ENCODE data around the gene RNF44. TPM values are rescaled to one million over a fixed set of nuclear protein-coding genes. Genes with fewer than 3 reads are reported as not detected.
"Not testable (repeated sequence)": the region's sequence is repeated elsewhere in the genome, so short reads cannot be mapped to it uniquely, and the experiment has no call there.

Gene RNF44
- total and polyA plus RNA-seq, 4 donors, result 15.3 to 40.5 (median 25.5) TPM

GRCh38 chr5:176490301-176490700 lies 46.9 kb downstream of the RNF44 start:
- H3K36me3 ChIP-seq (ENCODE audit: control insufficient read depth in 4 of 4, insufficient read depth in 4 of 4, low read length in 4 of 4), result peaks cover 33 to 56% (median 49%) of the 10 kb centered on the region in 4 donors
- DNase-seq (peak in 1 of 3 donors; percentile 8), ATAC-seq (ENCODE audit: insufficient read depth, low FRiP score) (no peak)
- H3K4me3 ChIP-seq, result no peak overlapping the region
- WGBS, 2 donors, result 97 to 100% methylated on average over 1 of the region's 1 CpG
- no peaks in the 10 kb centered on the region for H3K9me3 ChIP-seq (ENCODE audit: control insufficient read depth in 4 of 4, insufficient read depth in 3 of 4, low read length in 3 of 4)
- H3K27ac ChIP-seq (ENCODE audit: low read depth in 1 of 2, low read length in 1 of 2), result no peak overlapping the region
- no peak for TF ChIP-seq CTCF (IDR thresholded peaks at IDR 0.05; ENCODE audit: control extremely low read depth, extremely low read depth)
- no peak overlapping the region for H3K9ac ChIP-seq (ENCODE audit: insufficient read depth in 1 of 2, low read length in 2 of 2)
- peaks cover 0 to 6% (median 0%) of the 10 kb centered on the region in 5 donors for H3K4me1 ChIP-seq (ENCODE audit: control insufficient read depth in 5 of 5, insufficient read depth in 5 of 5, low read length in 5 of 5)
- H3K27me3 ChIP-seq (ENCODE audit: control insufficient read depth in 3 of 3, insufficient read depth in 3 of 3, low read length in 2 of 3), result no peaks in the 10 kb centered on the region

GRCh38 chr5:176489077-176489476 lies 48.1 kb downstream of the RNF44 start:
- H3K4me3 ChIP-seq, result no peak overlapping the region
- H3K36me3 ChIP-seq (ENCODE audit: control insufficient read depth in 4 of 4, insufficient read depth in 4 of 4, low read length in 4 of 4), result peaks cover 31 to 47% (median 41%) of the 10 kb centered on the region in 4 donors
- WGBS, 2 donors, result 92 to 97% methylated on average over 1 of the region's 1 CpG
- ATAC-seq (ENCODE audit: insufficient read depth, low FRiP score) (no peak), DNase-seq (no peak)
- no peak for TF ChIP-seq CTCF (IDR thresholded peaks at IDR 0.05; ENCODE audit: control extremely low read depth, extremely low read depth)
- H3K4me1 ChIP-seq (ENCODE audit: control insufficient read depth in 5 of 5, insufficient read depth in 5 of 5, low read length in 5 of 5), result peaks cover 0 to 6% (median 0%) of the 10 kb centered on the region in 5 donors
- H3K27ac ChIP-seq (ENCODE audit: low read depth in 1 of 2, low read length in 1 of 2), result no peak overlapping the region
- H3K27me3 ChIP-seq (ENCODE audit: control insufficient read depth in 3 of 3, insufficient read depth in 3 of 3, low read length in 2 of 3), result no peaks in the 10 kb centered on the region
- H3K9me3 ChIP-seq (ENCODE audit: control insufficient read depth in 4 of 4, insufficient read depth in 3 of 4, low read length in 3 of 4), result no peaks in the 10 kb centered on the region
- H3K9ac ChIP-seq (ENCODE audit: insufficient read depth in 1 of 2, low read length in 2 of 2), result no peak overlapping the region

- ATAC-seq (ENCODE audit: insufficient read depth, low FRiP score); DNase-seq; H3K27ac ChIP-seq (ENCODE audit: low read depth in 1 of 2, low read length in 1 of 2); H3K27me3 ChIP-seq (ENCODE audit: control insufficient read depth in 3 of 3, insufficient read depth in 3 of 3, low read length in 2 of 3); H3K9me3 ChIP-seq (ENCODE audit: control insufficient read depth in 4 of 4, insufficient read depth in 3 of 4, low read length in 3 of 4); H3K4me1 ChIP-seq (ENCODE audit: control insufficient read depth in 5 of 5, insufficient read depth in 5 of 5, low read length in 5 of 5); H3K9ac ChIP-seq (ENCODE audit: insufficient read depth in 1 of 2, low read length in 2 of 2); H3K4me3 ChIP-seq: not testable (repeated sequence)
- peaks cover 18 to 34% (median 22%) of the 10 kb centered on the region in 4 donors for H3K36me3 ChIP-seq (ENCODE audit: control insufficient read depth in 4 of 4, insufficient read depth in 4 of 4, low read length in 4 of 4)
- WGBS, 2 donors, result 95 to 100% methylated on average over 4 of the region's 4 CpGs
Measured at GRCh38 chr5:176487160-176487559, 50.0 kb downstream of the RNF44 start.

- H3K9me3 ChIP-seq (ENCODE audit: control insufficient read depth in 4 of 4, insufficient read depth in 3 of 4, low read length in 3 of 4), result no peaks in the 10 kb centered on the region
- H3K4me1 ChIP-seq (ENCODE audit: control insufficient read depth in 5 of 5, insufficient read depth in 5 of 5, low read length in 5 of 5), result no peaks in the 10 kb centered on the region
- no peak overlapping the region for H3K4me3 ChIP-seq
- ATAC-seq (ENCODE audit: insufficient read depth, low FRiP score) (no peak), DNase-seq (peak in 2 of 3 donors; percentile 12 to 23)
- H3K36me3 ChIP-seq (ENCODE audit: control insufficient read depth in 4 of 4, insufficient read depth in 4 of 4, low read length in 4 of 4), result peaks cover 16 to 35% (median 21%) of the 10 kb centered on the region in 4 donors
- H3K27ac ChIP-seq (ENCODE audit: low read depth in 1 of 2, low read length in 1 of 2), result no peak overlapping the region
- H3K27me3 ChIP-seq (ENCODE audit: control insufficient read depth in 3 of 3, insufficient read depth in 3 of 3, low read length in 2 of 3), result no peaks in the 10 kb centered on the region
- WGBS, 2 donors, result 78 to 88% methylated on average over 7 of the region's 7 CpGs
- TF ChIP-seq CTCF (IDR thresholded peaks at IDR 0.05; ENCODE audit: control extremely low read depth, extremely low read depth), result no peak
- no peak overlapping the region for H3K9ac ChIP-seq (ENCODE audit: insufficient read depth in 1 of 2, low read length in 2 of 2)
Measured at GRCh38 chr5:176486189-176486757, 50.9 kb downstream of the RNF44 start.

All from lung (tissue), 12 donors.